ENCODE results near the gene TUBGCP4.

TUBGCP4 gene

DNA sequence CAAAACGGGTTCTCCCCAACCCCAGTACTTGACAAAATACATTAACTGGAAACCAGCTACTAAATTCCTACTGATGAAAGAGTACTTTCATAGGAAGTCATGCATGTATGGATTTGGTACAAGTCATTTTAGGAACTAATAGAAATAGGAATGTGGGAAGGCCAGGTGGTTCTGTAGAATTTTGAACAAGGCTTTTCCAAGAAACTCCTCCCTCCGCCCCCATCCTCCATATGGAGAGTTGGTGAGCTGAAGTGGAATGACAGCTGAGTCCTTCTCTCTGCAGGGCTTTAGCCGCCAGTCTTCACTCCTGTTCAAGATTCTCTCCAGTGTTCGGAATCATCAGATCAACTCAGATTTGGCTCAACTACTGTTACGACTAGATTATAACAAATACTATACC lies 33.2 kb downstream of the TUBGCP4 start:
- no peak for DNase-seq (ENCODE audit: low spot score)

DNA sequence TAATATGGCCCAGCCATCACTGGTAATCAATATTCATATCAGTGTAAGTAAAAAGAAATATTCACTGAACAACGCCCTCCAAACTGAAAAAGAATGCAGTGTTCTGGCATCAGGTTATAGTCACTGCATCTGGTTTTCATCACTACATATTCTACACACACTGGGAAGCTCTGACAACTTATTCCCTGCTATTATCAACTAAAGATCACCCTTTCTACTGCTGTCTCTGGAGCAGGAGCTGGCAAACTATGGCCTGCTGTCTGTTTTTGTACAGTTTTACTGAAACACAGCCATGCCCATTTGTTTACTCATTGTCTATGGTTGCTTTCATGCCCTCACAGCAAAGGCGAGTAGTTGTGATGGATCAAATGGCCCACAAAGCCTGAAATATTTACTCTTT lies 35.3 kb downstream of the TUBGCP4 start:
- DNase-seq (ENCODE audit: low spot score): no peak

DNA sequence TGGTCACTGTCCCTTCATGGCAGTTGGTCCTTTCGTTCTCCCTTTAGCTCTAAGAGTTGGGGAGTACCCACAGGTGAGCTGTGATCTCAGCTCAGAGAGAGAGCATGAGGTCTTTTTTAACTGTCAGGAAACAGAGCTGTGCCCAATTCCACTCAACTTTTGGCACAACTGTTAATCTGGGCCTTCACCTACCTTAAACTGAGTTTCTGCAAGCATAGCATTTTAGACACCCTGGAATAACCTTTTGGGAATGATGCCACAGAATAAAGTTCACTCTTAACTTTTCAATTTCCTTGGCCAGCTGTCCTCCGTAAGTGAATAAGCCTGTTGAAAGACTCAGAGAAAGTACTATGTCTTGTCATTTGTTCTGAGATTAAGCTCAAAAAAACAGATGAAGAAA lies 35.9 kb downstream of the TUBGCP4 start:
- DNase-seq (ENCODE audit: low spot score): no peak

DNA sequence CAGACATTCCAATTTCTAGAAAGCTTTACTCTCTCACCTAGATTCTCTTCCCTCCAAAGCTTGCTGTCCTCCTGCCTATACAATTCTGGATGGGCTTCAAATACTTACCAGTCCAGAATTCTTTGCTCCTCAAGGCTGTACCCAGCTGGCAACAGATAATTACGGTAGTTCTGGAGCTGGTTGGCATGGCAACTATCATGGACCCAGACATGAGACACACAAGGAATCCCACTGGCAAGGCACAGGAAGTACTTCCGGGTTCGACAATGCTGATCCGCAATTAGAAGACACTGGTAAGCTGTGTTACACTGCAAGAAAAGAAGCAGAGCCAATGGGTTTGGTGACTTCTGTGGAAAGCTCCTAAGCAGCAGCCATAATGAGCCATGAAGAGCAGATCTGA lies 37.9 kb downstream of the TUBGCP4 start:
- no peak for DNase-seq (ENCODE audit: low spot score)

DNA sequence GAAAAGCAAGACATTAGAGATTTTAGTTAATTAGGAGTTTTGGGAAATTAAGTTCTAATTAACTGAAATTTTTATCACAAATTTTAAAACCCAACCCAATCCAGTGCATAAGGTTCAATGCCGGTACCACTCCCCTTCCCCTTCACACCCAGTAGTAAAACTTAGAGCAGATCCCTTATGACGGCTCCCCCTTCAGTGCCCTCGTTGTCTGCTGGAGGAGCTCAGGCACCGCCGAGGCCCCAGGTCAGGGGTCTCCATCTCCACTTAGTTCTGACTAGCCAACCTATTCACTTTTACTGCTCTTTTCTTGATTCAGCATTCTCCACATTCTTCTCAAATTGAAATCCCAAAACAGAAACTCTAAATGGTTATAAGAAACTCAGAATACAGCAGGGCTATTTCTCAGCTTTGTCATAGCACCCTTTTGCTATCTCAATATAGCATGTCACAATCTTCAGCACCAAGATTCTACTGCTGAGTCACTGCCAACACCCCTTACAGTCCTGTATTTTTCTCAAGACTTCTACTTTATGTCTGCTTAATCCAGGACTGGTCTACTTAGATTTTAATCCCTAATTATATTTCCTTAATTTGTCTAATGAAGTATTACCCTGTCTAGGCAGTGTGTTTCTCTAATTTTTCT lies 39.8 kb downstream of the TUBGCP4 start:
- no peak for DNase-seq (ENCODE audit: low spot score)

DNA sequence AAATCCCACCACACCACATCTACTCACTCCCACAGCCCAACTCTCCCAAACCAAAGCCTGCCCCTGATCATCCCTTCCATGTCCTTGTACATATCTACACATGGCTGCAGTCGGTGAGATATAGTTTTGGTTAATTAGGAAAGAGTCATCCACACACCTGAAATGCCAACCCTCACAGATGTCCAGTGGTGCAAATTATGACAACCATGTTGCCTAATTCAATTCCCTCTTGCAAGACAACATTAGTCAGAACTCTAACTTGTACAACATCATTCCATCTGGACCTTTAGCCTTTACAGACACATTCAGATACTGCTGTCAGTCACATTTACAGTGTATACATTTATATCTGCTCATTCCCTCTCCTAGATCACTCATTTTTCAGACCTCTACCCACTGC lies 41.2 kb downstream of the TUBGCP4 start:
- no peak for DNase-seq (ENCODE audit: low spot score)

DNA sequence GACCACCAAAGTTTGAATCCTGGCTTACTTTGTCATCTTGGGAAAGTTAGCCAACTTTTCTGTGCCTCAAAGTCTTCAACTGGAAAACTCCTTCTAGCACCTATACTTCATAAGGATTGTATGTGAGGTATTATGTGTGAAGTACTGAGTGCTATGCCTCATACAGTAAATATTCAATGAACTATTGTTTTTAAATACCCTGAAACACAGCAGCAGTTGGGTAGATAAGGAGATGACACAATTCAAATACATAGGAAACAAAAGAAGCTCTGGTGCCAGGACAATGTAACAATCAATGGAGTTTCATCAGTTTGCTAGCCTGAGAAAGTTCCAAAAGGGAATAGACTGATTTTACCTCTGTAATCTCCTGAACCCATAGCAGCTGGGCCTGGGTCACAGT lies 43.3 kb downstream of the TUBGCP4 start:
- no peak for DNase-seq (ENCODE audit: low spot score)

DNA sequence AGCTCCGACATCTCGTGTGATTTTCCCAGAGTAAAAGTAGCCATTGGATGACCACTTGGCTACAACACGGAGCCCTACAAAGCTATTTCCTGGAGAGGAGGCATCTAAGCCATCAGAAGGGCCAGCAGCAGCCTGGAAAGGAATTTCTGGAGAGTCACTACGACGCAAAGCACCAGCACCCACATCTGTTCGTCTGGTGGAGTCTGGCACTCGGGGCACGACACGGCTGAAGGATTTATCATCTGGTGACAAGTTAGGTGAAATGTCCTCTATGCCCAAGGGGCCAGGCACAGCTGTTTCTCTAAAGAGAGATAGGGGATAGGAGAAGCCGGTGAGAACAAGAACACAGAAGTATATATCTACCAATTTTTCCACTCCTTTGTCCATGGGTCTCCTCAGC lies 49.5 kb downstream of the TUBGCP4 start:
- no peak for DNase-seq (ENCODE audit: low spot score)

DNA sequence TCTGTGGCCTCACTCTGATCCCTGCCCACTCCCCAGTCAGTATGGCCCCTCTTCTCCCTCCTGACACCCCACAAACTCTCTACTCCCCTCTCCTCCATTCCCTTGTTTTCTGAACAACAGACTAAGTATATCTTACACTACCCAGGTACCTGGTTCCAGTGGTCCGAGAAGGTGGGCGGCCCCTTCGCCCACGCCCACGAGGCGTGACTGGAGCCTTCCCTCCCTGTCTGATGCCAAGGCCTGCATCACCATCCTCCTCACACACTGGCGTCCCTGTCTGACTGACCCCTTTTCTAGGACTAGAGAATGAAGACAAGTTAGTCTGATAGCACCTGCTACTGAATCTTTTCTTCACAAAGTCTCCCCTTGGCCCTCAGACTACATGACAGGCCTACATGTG lies 50.0 kb downstream of the TUBGCP4 start:
- DNase-seq (ENCODE audit: low spot score): no peak

DNA sequence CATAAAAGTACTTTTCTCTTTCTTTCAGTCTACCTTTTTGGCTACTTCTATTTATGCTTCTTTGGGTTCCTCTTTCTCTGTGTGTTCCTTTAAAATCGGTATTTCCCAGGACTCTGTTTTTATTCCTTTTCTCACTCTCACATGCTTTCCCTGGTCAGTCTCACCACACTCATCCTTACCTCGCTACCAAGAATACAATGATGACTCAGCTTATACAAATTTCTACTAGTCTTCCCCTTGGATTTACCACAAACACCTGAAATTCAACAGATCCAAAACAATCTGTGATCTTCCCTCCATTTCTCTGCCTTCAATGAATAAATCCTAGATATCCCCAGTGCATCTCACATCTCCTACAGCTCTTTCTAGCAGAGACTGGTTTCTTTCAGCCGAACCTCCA lies 52.9 kb downstream of the TUBGCP4 start:
- no peak for DNase-seq (ENCODE audit: low spot score)

DNA sequence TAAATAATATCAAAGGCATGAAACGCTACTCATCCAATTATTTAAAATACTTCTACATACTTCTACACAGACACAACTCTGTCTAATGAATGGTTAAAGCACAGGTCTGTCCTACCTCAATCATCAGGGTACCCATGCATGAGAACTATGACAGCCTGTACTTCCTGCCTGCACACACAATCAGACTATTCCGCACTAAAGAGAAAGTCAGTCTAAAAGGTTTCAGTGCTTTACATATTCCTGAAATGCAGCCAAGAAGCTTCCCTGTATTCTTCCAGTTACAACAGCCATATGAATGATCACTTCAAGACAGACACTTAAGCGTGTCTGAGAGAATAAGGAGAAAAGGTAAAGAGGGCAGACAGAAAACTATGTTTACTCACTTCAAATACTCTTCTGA lies 58.8 kb downstream of the TUBGCP4 start:
- no peak for DNase-seq (ENCODE audit: low spot score)

DNA sequence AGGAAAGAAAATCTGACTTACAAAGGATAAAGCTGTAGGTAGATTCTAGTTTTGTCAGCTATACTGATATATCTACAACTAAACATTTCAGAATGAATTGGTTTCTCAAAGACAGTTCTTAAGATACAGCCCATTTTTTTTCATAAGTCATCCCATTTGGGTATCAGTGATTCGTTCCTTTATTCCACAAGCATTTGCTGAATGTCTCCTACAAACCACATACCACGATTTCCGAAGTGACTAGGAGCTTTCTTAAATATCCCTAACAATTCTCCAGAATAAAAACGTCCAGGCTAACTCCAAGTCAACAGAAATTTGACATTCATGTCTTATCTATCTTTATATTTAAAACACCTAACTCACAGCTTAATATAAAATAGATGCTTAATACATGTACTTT lies 62.3 kb downstream of the TUBGCP4 start:
- DNase-seq (ENCODE audit: low spot score): no peak

DNA sequence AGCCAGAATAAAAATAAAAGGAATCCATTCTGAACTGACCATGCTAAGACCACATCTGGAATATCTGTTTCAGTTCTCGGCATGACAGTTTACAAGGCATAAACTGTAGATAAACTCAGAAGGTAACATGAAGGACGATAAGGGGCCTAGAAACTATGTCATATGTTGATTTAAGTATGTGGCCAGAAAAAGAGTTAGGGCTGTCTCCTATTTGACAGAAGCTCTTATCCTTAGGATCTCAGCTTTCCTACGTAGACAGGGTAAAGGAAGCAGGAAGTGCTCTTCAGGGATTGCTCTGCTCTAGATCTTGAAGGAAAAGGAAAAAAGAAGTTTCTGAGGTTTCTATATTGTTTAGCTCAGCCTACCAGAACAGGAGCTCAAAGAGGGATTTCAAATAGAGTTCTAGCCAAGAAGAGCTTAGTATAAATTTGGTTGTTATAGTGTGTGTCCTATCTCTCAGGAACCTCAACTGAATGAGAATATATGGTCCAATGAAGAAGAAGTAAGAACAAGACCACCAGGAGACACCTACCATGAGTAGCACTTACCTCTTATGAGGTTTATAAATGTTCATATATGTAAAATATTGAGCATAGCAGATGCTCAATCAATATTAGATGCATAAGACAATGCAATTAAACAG lies 62.9 kb downstream of the TUBGCP4 start:
- DNase-seq (ENCODE audit: low spot score): no peak

DNA sequence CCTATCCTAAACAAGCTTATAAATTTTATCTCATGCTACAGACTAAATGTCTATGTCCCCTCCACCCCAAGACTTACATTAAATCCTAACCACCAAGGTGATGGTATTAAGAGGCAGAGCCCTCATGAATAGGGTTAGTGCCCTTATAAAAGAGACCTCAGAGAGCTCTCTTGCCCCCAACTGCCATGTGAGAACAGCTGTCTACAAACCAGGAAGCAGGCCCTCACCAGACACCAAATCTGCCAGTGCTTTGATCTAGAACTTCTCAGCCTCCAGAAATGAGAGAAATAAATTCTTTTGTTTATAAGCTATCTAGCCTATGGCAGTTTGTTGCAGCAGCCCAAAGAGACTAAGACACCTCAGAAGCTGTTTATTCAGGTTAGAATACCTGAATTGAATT lies 63.5 kb downstream of the TUBGCP4 start:
- no peak for DNase-seq (ENCODE audit: low spot score)

DNA sequence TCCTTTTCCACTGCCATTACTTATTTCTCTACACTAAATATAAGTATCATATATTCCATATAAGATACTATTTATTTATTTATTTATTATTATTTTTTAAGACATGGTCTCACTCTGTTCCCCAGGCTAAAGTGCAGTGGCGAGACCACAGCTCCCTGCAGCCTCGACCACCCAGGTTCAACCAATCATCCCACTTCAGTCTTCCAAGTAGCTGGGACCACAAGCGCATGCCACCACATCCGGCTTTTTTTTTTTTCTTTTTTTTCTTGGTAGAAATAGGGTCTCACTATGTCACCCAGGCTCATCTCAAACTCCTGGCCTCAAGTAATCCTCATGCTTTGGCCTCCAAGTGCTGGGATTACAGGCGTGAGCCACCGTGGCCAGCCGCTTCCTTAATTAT lies 65.5 kb downstream of the TUBGCP4 start:
- DNase-seq (ENCODE audit: low spot score): no peak

DNA sequence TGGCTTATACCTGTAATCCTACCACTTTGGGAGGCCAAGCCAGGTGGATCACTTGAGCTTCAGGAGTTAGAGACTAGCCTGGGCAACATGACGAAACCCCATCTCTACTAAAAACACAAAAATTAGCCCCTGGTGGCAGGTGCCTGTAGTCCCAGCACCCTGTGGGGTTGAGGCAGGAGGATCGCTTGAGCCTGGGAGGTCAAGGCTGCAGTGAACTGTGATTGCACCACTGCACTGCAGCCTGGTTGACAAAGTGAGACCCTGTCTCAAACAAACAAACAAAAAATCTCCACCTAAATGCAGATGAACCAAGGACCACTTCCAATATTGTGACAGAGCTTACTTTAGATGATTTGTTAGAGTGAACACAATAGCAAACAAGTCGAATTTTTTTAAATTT lies 68.4 kb downstream of the TUBGCP4 start:
- no peak for DNase-seq (ENCODE audit: low spot score)

DNA sequence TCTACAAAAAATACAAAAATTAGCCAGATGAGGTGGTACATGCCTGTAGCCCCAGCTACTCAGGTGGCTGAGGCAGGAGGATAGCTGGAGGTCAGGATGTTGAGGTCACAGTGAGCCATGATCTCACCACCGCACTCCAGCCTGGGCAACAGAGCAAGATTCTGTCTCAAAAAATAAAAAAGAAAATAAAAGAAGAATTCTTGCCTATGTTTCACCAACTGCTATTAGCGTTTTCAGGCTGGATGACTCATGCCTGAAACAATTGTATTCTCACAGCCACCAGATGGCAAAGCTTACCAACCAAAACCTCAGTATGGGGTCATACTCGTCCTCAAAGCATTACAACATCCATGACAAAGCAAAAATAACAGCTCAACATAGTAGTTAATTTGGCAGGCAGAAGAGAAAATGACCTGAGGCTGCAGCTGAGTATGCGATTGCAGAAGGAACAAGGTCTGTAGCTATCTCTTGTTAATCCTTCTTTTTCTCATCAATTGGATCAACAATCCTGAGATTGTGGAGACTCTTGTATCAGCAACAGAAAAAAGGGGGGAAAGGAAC lies 69.9 kb downstream of the TUBGCP4 start:
- DNase-seq (ENCODE audit: low spot score): peak; percentile 84

DNA sequence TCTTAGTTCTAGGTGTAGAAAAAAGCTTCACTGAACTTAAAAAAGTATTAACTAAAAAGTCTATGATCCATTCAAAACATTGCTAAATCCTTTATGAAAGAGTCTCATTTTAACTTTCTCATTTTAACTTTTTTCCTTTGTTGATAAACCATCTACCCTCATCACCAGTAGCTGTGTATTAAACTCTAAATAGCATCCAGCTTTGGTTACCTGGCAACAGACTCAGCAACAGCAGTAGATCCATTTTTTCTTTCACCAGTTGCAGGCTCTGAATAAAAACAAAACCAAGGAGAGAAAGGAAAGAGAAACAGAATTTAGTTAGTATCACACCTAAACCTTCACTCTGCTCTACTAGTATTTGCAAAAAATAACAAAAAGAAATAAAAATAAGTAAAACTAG lies 70.4 kb downstream of the TUBGCP4 start:
- DNase-seq (ENCODE audit: low spot score): peak; percentile 67

DNA sequence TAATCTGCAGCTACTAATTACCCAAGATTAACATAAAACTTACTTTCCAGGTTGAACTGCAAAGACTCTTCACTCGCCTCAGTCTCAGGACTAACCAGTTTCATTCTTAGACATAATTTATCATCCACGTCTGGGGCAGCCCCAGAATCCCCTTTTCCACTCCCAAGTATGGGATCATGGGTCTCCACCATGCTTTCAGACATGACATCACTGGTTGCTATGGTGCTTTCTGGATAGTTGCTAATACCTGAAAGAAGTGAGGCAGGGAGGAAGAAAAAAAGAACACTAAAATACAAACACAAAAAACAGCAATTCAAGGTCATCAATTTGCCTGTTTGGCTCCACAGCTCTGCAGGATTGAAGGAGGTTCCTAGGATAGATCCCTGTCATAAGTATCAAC lies 75.4 kb downstream of the TUBGCP4 start:
- no peak for DNase-seq (ENCODE audit: low spot score)

DNA sequence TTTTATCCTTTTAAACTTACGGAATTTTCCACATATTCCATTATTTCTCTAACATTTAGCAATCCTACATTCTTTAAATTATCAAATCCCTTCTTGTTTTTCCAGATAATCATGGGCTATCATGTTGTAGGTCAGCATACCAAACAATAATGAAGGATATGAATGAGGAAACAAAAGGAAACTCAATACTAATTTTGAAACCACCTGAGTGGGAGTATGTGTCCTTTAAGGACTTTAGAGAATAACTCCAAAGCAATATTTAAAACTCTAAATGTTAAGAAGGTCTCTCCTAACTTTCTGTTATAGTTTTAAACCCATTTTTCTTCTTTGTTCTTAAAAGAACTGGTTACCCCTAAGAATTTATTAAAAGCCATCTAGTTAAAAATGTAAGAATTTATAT lies 79.1 kb downstream of the TUBGCP4 start:
- no peak for DNase-seq (ENCODE audit: low spot score)
